Adrenal gland (tissue), 12 donors: ENCODE measurements around the gene UTP14A. TPM values are rescaled to one million over a fixed set of nuclear protein-coding genes. Genes with fewer than 3 reads are reported as not detected.
A peak's percentile ranks its signal among the peaks of the same experiment; 100 is the strongest.

Experiments used
- DNase-seq, 7 donors: peaks; one replicate each; pipeline ENCODE4 v3.0.0-alpha.2; 2019 to 2020
- H3K27ac ChIP-seq, 5 donors: fragments of 200-600 bp; sonication (generic) in 4 of 5; 1 replicate in 3 of 5; 2 replicates in 2 of 5; pipeline versions ENCODE4 v1.5.1 to v1.8.0; 2016 to 2020; ENCODE audit warnings: mild to moderate bottlenecking in 1 of 5
- H3K27me3 ChIP-seq: fragments of 200-600 bp; 2 replicates; pipeline ENCODE4 v1.8.0; 2021
- H3K36me3 ChIP-seq, 2 donors: fragments of 200-600 bp; replicated peaks in 1 of 2; 1 replicate in 1 of 2; 2 replicates in 1 of 2; pipeline versions ENCODE4 v1.5.1 to v1.8.0; 2018 to 2022
- H3K4me1 ChIP-seq, 2 donors: fragments of 200-600 bp; replicated peaks in 1 of 2; 1 replicate in 1 of 2; 2 replicates in 1 of 2; pipeline versions ENCODE4 v1.5.1 to v1.8.0; 2018 to 2021
- H3K4me3 ChIP-seq, 4 donors: fragments of 200-600 bp; sonication (generic) in 3 of 4; one replicate each; pipeline ENCODE4 v1.5.1; 2016 to 2018
- H3K9me3 ChIP-seq, 3 donors: fragments of 200-600 bp; sonication (generic) in 1 of 3; replicated peaks in 1 of 3; 1 replicate in 2 of 3; 2 replicates in 1 of 3; pipeline versions ENCODE4 v1.5.1 to v1.8.0; 2016 to 2021
- POLR2A ChIP-seq, 2 donors: fragments of 450-650 bp; IDR thresholded peaks; one replicate each; pipeline ENCODE4 v1.6.1; 2017; ENCODE audit warnings: antibody characterized with exemption in 2 of 2, mild to moderate bottlenecking in 2 of 2, moderate library complexity in 1 of 2
- WGBS, 4 donors: extraction: QIAGEN DNeasy Blood & Tissue Kit in 2 of 4; methylation state at CpG; one replicate each; pipeline versions ENCODE4 v1.1.5 to v1.1.7; 2013 to 2017; 5-methylcytosine and 5-hydroxymethylcytosine counted together
- intact Hi-C, 2 donors: fragments of 100-400 bp; cut with DNase I; formaldehyde crosslinking; loops; one replicate each; pipeline versions ENCODE4 v1.14.1 to v1.15.0; 2022 to 2023
- polyA plus RNA-seq, 3 donors: library from polyadenylated mRNA; stranded (reverse); fragments of 200-250 nt in 2 of 3; fragments of 350-450 nt in 1 of 3; fragmentation: Illumina TruSeq in 1 of 3; extraction: RNeasy Lipid Tissue Mini Kit (QIAGEN cat#74804) in 1 of 3; gene quantifications; one replicate each; pipeline ENCODE4 v1.2.3, GENCODE V29; 2013 to 2014
- total RNA-seq, 9 donors: library from RNA; depleted of rRNA in 4 of 9; stranded (reverse); fragments of >200 nt in 4 of 9; fragments of 120-200 nt in 1 of 9; fragmentation: NEBNext Ultra II Directional in 1 of 9; extraction: Animal tissue kit (Norgen Biotek cat#: 25700) in 1 of 9; gene quantifications; one replicate each; pipeline versions ENCODE4 v1.1.0 to v1.2.4, GENCODE V29; 2013 to 2023
- TF ChIP-seq, protein P1 (sequence below), 6 experiments: fragments of 450-650 bp in 4 of 6; fragments of 200-600 bp in 2 of 6; sonication (generic) in 1 of 6; IDR thresholded peaks; 1 replicate in 5 of 6; 2 replicates in 1 of 6; pipeline versions ENCODE4 v1.5.1 to v1.8.0; 2016 to 2021; ENCODE audit warnings: antibody characterized with exemption in 6 of 6, mild to moderate bottlenecking in 2 of 6, moderate library complexity in 1 of 6
- donor health status: healthy with polysubstance abuse.
- donor health status: Bipolar disorder and iron deficiency.
- donor health status: DM: yes; HTN: yes; CAD: no.
- donor health status: DM: no; HTN: no; CAD: no.
- donor health status: DM: no; HTN: no; CAD: no.
- donor health status: DM: yes; HTN: yes; CAD: no.

UTP14A gene
- total and polyA plus RNA-seq, 12 donors, result 10.1 to 28.1 (median 14.0) TPM

GRCh38 chrX:129945131-129945530, 39.2 kb downstream of the UTP14A start:
- DNase-seq, result no peak

GRCh38 chrX:129953334-129953648, 47.3 kb downstream of the UTP14A start:
- Histone ChIP-seq H3K27ac (no peak overlapping the region), H3K9me3 (no peaks in the 10 kb centered on the region), H3K36me3 (no peaks in the 10 kb centered on the region), H3K27me3 (peaks cover 7% of the 10 kb centered on the region), H3K4me3 (peak overlapping the region in 1 of 4 donors; percentile 52), H3K4me1 (no peaks in the 10 kb centered on the region)
- TF ChIP-seq, protein P1, sequence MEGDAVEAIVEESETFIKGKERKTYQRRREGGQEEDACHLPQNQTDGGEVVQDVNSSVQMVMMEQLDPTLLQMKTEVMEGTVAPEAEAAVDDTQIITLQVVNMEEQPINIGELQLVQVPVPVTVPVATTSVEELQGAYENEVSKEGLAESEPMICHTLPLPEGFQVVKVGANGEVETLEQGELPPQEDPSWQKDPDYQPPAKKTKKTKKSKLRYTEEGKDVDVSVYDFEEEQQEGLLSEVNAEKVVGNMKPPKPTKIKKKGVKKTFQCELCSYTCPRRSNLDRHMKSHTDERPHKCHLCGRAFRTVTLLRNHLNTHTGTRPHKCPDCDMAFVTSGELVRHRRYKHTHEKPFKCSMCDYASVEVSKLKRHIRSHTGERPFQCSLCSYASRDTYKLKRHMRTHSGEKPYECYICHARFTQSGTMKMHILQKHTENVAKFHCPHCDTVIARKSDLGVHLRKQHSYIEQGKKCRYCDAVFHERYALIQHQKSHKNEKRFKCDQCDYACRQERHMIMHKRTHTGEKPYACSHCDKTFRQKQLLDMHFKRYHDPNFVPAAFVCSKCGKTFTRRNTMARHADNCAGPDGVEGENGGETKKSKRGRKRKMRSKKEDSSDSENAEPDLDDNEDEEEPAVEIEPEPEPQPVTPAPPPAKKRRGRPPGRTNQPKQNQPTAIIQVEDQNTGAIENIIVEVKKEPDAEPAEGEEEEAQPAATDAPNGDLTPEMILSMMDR (IDR thresholded peaks at IDR 0.05), result no peak
- no peak for TF ChIP-seq POLR2A (IDR thresholded peaks at IDR 0.05)
- no peak for DNase-seq
- WGBS, 4 donors, result 12 to 80% (median 40%) methylated on average over 3 to 18 of the region's 18 CpGs; no CpG with 5 or more reads in 1 of the 4 donors
- intact Hi-C loops, result no loop called here

More at GRCh38 chrX:129945131-129945530, 39.2 kb downstream of the UTP14A start:
- no peak overlapping the region for H3K4me3 ChIP-seq
- 50 to 80% (median 70%) methylated on average over 1 of the region's 1 CpG for WGBS, 4 donors
- intact Hi-C loops, result no loop called here
- H3K9me3 ChIP-seq, result no peaks in the 10 kb centered on the region
- no peaks in the 10 kb centered on the region for H3K27me3 ChIP-seq
- no peaks in the 10 kb centered on the region for H3K4me1 ChIP-seq
- no peak overlapping the region for H3K27ac ChIP-seq
- TF ChIP-seq, protein P1 (IDR thresholded peaks at IDR 0.05), result no peak
- no peak for TF ChIP-seq POLR2A (IDR thresholded peaks at IDR 0.05)
- H3K36me3 ChIP-seq, result no peaks in the 10 kb centered on the region

DNA sequence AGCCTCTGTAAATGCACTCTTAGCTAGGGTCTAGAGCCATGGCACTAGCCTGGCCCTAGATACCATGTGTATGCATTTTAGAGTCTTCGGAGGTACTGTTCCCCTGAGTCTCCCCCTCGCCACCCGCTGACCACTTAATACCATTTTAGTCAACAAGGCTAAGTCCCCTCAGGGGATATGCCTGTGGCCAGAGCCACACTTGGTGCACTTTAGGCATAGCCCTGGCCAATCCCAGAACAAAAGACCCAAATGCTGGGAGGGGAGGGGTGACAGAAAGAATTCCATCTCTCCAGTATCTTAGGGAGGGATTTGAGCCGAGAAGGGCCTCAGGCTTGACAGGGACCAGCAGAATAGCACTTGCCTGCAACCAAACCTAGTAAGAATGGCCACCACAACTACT, 47.9 kb downstream of the UTP14A start:
- WGBS, 4 donors, result 81 to 96% (median 90%) methylated on average over 3 to 4 of the region's 4 CpGs
- no peak overlapping the region for H3K27ac ChIP-seq
- no peak overlapping the region for H3K4me3 ChIP-seq
- DNase-seq, result no peak
- H3K36me3 ChIP-seq, result no peaks in the 10 kb centered on the region
- no peak for TF ChIP-seq POLR2A (IDR thresholded peaks at IDR 0.05)
- TF ChIP-seq, protein P1 (IDR thresholded peaks at IDR 0.05), result no peak
- H3K4me1 ChIP-seq, result no peaks in the 10 kb centered on the region
- peaks cover 7% of the 10 kb centered on the region for H3K27me3 ChIP-seq
- intact Hi-C loops, result no loop called here
- H3K9me3 ChIP-seq, result no peaks in the 10 kb centered on the region

- H3K36me3 ChIP-seq, result no peaks in the 10 kb centered on the region
- WGBS, 4 donors, result 48 to 100% (median 72%) methylated on average over 2 to 3 of the region's 3 CpGs
- TF ChIP-seq POLR2A (IDR thresholded peaks at IDR 0.05), result no peak
- TF ChIP-seq, protein P1 (IDR thresholded peaks at IDR 0.05), result no peak
- H3K4me1 ChIP-seq, result no peaks in the 10 kb centered on the region
- intact Hi-C loops, result no loop called here
- no peak overlapping the region for H3K4me3 ChIP-seq
- H3K9me3 ChIP-seq, result no peaks in the 10 kb centered on the region
- peaks cover 7% of the 10 kb centered on the region for H3K27me3 ChIP-seq
- H3K27ac ChIP-seq, result no peak overlapping the region
- no peak for DNase-seq
These were observed 48.8 kb downstream of the UTP14A start for GRCh38 chrX:129954804-129955203.
